GM06990 (cell line): ENCODE data around the gene GAB1.

Source experiments
- DNase-seq: peaks from one replicate; pipeline ENCODE4 v3.0.0-alpha.2; 2011; ENCODE audit not compliant: insufficient read length; ENCODE audit errors: extremely low read depth
- H3K27me3 ChIP-seq: replicated peaks from 2 replicates; pipeline ENCODE4 v1.6.0; 2011; ENCODE audit warnings: low read length; ENCODE audit not compliant: control insufficient read depth, insufficient read depth
- H3K36me3 ChIP-seq: 2 replicates; pipeline ENCODE4 v1.5.1; 2011; ENCODE audit warnings: low read length; ENCODE audit not compliant: control insufficient read depth, insufficient read depth
- H3K4me3 ChIP-seq: replicated peaks from 2 replicates; pipeline ENCODE4 v1.5.1; 2011; ENCODE audit warnings: low read depth, mild to moderate bottlenecking, control low read depth, low read length
- TF ChIP-seq, protein P1 (sequence below): IDR thresholded peaks from 2 replicates; pipeline ENCODE4 v1.5.1; 2011; ENCODE audit warnings: low read length, control low read depth, mild to moderate bottlenecking, inconsistent platforms; ENCODE audit not compliant: insufficient read depth, poor library complexity, severe bottlenecking

GAB1 gene

GRCh38 chr4:143358923-143359643 is 22.4 kb downstream of the GAB1 start:
- TF ChIP-seq, protein P1, sequence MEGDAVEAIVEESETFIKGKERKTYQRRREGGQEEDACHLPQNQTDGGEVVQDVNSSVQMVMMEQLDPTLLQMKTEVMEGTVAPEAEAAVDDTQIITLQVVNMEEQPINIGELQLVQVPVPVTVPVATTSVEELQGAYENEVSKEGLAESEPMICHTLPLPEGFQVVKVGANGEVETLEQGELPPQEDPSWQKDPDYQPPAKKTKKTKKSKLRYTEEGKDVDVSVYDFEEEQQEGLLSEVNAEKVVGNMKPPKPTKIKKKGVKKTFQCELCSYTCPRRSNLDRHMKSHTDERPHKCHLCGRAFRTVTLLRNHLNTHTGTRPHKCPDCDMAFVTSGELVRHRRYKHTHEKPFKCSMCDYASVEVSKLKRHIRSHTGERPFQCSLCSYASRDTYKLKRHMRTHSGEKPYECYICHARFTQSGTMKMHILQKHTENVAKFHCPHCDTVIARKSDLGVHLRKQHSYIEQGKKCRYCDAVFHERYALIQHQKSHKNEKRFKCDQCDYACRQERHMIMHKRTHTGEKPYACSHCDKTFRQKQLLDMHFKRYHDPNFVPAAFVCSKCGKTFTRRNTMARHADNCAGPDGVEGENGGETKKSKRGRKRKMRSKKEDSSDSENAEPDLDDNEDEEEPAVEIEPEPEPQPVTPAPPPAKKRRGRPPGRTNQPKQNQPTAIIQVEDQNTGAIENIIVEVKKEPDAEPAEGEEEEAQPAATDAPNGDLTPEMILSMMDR, result no peak
- no peaks in the 10 kb centered on the region for H3K27me3 ChIP-seq

GRCh38 chr4:143359644-143360193 is 23.0 kb downstream of the GAB1 start:
- H3K36me3 ChIP-seq, result no peaks in the 10 kb centered on the region
- no peaks in the 10 kb centered on the region for H3K27me3 ChIP-seq
- DNase-seq, result no peak
- H3K4me3 ChIP-seq, result no peak overlapping the region
- TF ChIP-seq, protein P1, result no peak

More at GRCh38 chr4:143358923-143359643, 22.4 kb downstream of the GAB1 start:
- no peaks in the 10 kb centered on the region for H3K36me3 ChIP-seq
- no peak for DNase-seq
- H3K4me3 ChIP-seq, result no peak overlapping the region

GRCh38 chr4:143360838-143361625 is 24.4 kb downstream of the GAB1 start:
- no peak for DNase-seq
- H3K27me3 ChIP-seq, result no peaks in the 10 kb centered on the region
- TF ChIP-seq, protein P1, result no peak
- no peaks in the 10 kb centered on the region for H3K36me3 ChIP-seq
- no peak overlapping the region for H3K4me3 ChIP-seq

DNA sequence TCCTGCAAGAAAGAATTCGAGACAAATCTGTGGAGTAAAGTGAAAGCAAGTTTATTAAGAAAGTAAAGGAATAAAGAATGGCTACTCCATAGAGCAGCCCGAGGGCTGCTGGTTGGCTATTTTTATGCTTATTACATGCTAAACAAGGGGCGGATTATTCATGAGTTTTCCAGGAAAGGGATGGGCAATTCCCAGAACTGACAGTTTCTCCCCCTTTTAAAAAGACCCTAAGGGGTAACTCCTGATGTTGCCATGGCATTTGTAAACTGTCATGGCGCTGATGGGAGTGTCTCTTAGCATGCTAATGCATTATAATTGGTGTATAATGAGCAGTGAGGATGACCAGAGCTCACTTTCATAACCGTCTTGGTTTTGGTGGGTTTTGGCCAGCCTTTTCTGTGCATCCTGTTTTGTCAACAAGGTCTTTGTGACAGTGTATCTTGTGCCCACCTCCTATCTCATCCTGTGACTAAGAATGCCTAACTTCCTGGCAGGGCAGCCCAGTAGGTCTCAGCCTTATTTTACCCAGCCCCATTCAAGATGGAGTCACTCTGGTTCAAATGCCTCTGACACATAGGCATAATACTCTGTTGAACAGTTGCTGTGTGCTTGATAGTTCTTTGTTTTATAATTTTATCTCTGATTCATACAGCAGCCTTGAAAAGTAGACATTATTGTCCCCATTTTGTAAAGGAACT is 25.8 kb downstream of the GAB1 start:
- DNase-seq, result no peak
- no peak overlapping the region for H3K4me3 ChIP-seq
- no peaks in the 10 kb centered on the region for H3K27me3 ChIP-seq
- TF ChIP-seq, protein P1, result no peak
- H3K36me3 ChIP-seq, result no peaks in the 10 kb centered on the region

GRCh38 chr4:143363332-143363731 is 26.7 kb downstream of the GAB1 start:
- TF ChIP-seq, protein P1, result no peak
- no peak for DNase-seq
- Histone ChIP-seq H3K27me3 (no peaks in the 10 kb centered on the region), H3K36me3 (no peaks in the 10 kb centered on the region), H3K4me3 (no peak overlapping the region)
